Natural killer cell (primary cell): ENCODE measurements around the gene PLLP. TPM values are rescaled to one million over a fixed set of nuclear protein-coding genes. Genes with fewer than 3 reads are reported as not detected.
A peak's percentile ranks its signal among the peaks of the same experiment; 100 is the strongest.

Source experiments
- ATAC-seq, 3 donors: fragments of 150-1000 bp in 2 of 3; fragments of 200-7000 bp in 1 of 3; cut with Tn5 transposase; 1 replicate in 1 of 3; 2 replicates in 2 of 3; pipeline ENCODE4 v1.10.0; 2021; ENCODE audit warnings: mild to moderate bottlenecking in 2 of 3, moderate library complexity in 2 of 3
- DNase-seq, 2 donors: peaks; one replicate each; pipeline versions ENCODE4 v3.0.0 to v3.0.0-alpha.2; 2013 to 2021; ENCODE audit warnings: mixed read lengths in 1 of 2
- H3K27ac ChIP-seq: one replicate; pipeline ENCODE4 v1.5.1; 2013; ENCODE audit warnings: mild to moderate bottlenecking, low read length
- H3K27me3 ChIP-seq: one replicate; pipeline ENCODE4 v1.6.1; 2013; ENCODE audit warnings: low read length; ENCODE audit not compliant: control insufficient read depth, insufficient read depth
- H3K36me3 ChIP-seq: one replicate; pipeline ENCODE4 v1.6.1; 2013; ENCODE audit warnings: low read length; ENCODE audit not compliant: control insufficient read depth, insufficient read depth
- H3K4me1 ChIP-seq: one replicate; pipeline ENCODE4 v1.6.1; 2013; ENCODE audit warnings: low read length; ENCODE audit not compliant: control insufficient read depth, insufficient read depth
- H3K4me3 ChIP-seq: one replicate; pipeline ENCODE4 v1.5.1; 2013; ENCODE audit warnings: low read length
- H3K9me3 ChIP-seq: one replicate; pipeline ENCODE4 v1.6.1; 2013; ENCODE audit warnings: low read length; ENCODE audit not compliant: control insufficient read depth, insufficient read depth
- H3K27ac Mint-ChIP-seq, 2 donors: one replicate each; pipeline ENCODE4 v1.8.0; 2022; ENCODE audit warnings: mild to moderate bottlenecking in 2 of 2, mixed read lengths in 2 of 2, moderate library complexity in 1 of 2
- H3K27me3 Mint-ChIP-seq, 2 donors: one replicate each; pipeline ENCODE4 v1.8.0; 2022; ENCODE audit warnings: low read depth in 2 of 2, mixed read lengths in 2 of 2
- H3K36me3 Mint-ChIP-seq: one replicate; pipeline ENCODE4 v1.8.0; 2022; ENCODE audit warnings: mixed read lengths
- H3K4me1 Mint-ChIP-seq, 2 donors: one replicate each; pipeline ENCODE4 v1.8.0; 2022; ENCODE audit warnings: mixed read lengths in 2 of 2
- H3K4me3 Mint-ChIP-seq: one replicate; pipeline ENCODE4 v1.8.0; 2022; ENCODE audit warnings: mild to moderate bottlenecking, moderate library complexity, mixed read lengths
- H3K9me3 Mint-ChIP-seq, 2 donors: one replicate each; pipeline ENCODE4 v1.8.0; 2022; ENCODE audit warnings: mixed read lengths in 2 of 2
- WGBS: methylation state at CpG from one replicate; pipeline ENCODE4 v1.1.7; 2013; ENCODE audit warnings: missing lambda C conversion rate; ENCODE audit not compliant: insufficient coverage; 5-methylcytosine and 5-hydroxymethylcytosine counted together
- intact Hi-C: fragments of 100-400 bp; cut with micrococcal nuclease; formaldehyde crosslinking; loops from one replicate; pipeline ENCODE4 v1.14.2; 2022
- total RNA-seq, 4 donors: library from RNA; stranded (reverse); fragments of 120-200 nt in 1 of 4; gene quantifications; one replicate each; pipeline versions ENCODE4 v1.2.3 to v1.2.4, GENCODE V29; 2013 to 2022
- TF ChIP-seq, protein P1 (sequence below): fragments of 200-600 bp; IDR thresholded peaks from one replicate; pipeline ENCODE4 v1.8.0; 2022; ENCODE audit warnings: antibody characterized with exemption

Gene PLLP
- total RNA-seq, 3 donors from 2014 or later (not counting 1 experiment from before 2014, with no cell fraction given) = not detected

DNA sequence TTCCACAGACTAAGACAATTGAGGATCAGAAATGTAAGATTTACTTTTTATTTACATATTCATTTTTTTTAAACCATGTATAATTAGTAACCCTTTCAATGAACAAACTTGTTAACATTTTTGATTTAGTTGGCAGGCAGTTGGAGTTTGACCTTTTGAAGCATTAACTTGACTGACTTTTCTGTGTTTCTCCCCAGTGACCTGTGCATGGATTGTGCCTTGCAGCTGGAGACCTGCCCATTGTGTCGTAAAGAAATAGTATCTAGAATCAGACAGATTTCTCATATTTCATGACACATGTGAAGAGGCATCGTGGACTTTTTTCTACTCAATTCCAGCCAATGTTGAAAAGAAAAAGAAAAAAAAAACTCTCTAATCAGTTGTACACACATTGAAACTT, 45.8 kb downstream of the PLLP start:
- Mint-ChIP-seq H3K27me3 (no peaks in the 10 kb centered on the region), H3K4me3 (no peak overlapping the region), H3K27ac (no peak overlapping the region), H3K4me1 (no peaks in the 10 kb centered on the region), H3K9me3 (no peaks in the 10 kb centered on the region), H3K36me3 (peaks cover 25% of the 10 kb centered on the region)
- Histone ChIP-seq H3K4me3 (no peak overlapping the region), H3K27me3 (no peaks in the 10 kb centered on the region), H3K9me3 (no peaks in the 10 kb centered on the region), H3K27ac (no peak overlapping the region), H3K36me3 (peaks cover 35% of the 10 kb centered on the region), H3K4me1 (no peaks in the 10 kb centered on the region)
- TF ChIP-seq, protein P1, sequence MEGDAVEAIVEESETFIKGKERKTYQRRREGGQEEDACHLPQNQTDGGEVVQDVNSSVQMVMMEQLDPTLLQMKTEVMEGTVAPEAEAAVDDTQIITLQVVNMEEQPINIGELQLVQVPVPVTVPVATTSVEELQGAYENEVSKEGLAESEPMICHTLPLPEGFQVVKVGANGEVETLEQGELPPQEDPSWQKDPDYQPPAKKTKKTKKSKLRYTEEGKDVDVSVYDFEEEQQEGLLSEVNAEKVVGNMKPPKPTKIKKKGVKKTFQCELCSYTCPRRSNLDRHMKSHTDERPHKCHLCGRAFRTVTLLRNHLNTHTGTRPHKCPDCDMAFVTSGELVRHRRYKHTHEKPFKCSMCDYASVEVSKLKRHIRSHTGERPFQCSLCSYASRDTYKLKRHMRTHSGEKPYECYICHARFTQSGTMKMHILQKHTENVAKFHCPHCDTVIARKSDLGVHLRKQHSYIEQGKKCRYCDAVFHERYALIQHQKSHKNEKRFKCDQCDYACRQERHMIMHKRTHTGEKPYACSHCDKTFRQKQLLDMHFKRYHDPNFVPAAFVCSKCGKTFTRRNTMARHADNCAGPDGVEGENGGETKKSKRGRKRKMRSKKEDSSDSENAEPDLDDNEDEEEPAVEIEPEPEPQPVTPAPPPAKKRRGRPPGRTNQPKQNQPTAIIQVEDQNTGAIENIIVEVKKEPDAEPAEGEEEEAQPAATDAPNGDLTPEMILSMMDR = no peak
- ATAC-seq = no peak
- intact Hi-C loops = no loop called here
- 86% methylated on average over 2 of the region's 2 CpGs for WGBS
- no peak for DNase-seq

DNA sequence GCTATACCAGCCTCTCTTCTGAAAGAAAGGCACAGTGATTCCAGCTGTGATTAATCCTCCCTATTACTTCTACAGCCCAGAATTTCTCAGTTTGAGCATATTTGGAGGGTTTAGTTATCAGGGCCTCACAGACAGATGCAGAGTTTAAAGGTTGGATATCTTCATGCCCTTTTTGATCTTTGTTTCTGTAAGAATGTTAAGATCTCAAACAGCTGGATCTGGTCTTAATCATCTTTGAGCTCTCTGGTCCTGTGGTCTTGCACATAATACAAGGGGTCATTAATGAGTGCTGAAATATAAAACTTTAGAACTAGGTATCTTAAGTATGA, 48.5 kb downstream of the PLLP start:
- Mint-ChIP-seq H3K9me3 (no peaks in the 10 kb centered on the region), H3K27ac (no peak overlapping the region), H3K4me1 (no peaks in the 10 kb centered on the region), H3K27me3 (no peaks in the 10 kb centered on the region), H3K4me3 (no peak overlapping the region), H3K36me3 (peaks cover 39% of the 10 kb centered on the region)
- intact Hi-C loops = no loop called here
- no peak for ATAC-seq
- peaks cover 56% of the 10 kb centered on the region for H3K36me3 ChIP-seq
- TF ChIP-seq, protein P1 = no peak
- no peaks in the 10 kb centered on the region for H3K4me1 ChIP-seq
- H3K27me3 ChIP-seq = no peaks in the 10 kb centered on the region
- no peak for DNase-seq
- no peak overlapping the region for H3K4me3 ChIP-seq
- no peak overlapping the region for H3K27ac ChIP-seq
- no peaks in the 10 kb centered on the region for H3K9me3 ChIP-seq

DNA sequence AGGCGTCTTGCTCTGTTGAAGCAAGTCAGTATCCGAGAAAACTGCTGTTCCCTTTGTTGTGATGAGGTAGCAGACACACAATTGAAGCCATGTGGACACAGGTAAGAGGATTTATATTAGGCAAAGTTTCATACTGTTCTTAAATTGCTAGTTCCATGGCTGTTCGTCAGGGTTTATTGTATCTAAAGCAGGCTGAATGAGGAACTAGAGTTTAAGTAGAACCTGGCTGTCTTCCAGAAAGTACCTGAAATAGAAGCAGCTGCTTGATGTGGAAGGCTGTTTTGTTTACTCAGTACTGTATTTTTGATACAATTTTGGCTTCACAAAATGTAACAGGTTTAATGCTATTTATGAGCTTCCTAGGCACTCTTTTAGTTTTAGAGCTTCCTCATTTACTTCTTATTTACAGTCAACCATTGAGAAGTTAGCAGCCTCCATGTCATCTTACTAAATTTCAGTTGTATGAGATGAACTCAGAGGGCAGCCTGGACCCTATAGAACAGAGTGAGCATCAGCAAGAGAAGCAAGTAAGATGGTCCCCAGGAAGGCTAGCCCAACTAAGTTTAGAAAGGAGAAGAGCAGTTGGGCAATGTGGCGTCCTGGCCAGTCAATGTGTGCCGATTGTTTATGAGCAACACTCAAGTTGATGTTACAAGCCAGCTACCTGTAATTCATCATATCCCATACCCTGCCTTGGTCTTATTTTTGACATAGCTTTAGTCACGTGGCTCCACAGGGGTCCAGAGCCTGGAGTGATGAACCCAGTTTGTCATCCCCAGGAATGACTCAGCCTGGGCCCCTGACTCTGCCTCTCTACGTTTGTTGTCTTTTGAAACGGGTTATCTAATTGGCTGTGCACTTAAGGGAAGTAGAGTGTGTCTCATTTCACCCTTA, 49.1 kb downstream of the PLLP start:
- Histone ChIP-seq H3K36me3 (peaks cover 61% of the 10 kb centered on the region), H3K4me1 (no peaks in the 10 kb centered on the region), H3K27me3 (no peaks in the 10 kb centered on the region), H3K4me3 (no peak overlapping the region), H3K27ac (peak overlapping the region; percentile 49), H3K9me3 (no peaks in the 10 kb centered on the region)
- ATAC-seq (no peak), DNase-seq (no peak)
- Mint-ChIP-seq H3K4me3 (no peak overlapping the region), H3K36me3 (peaks cover 45% of the 10 kb centered on the region), H3K27me3 (no peaks in the 10 kb centered on the region), H3K4me1 (no peaks in the 10 kb centered on the region), H3K27ac (no peak overlapping the region), H3K9me3 (no peaks in the 10 kb centered on the region)
- TF ChIP-seq, protein P1 = no peak
- intact Hi-C loops = no loop called here
- WGBS = 77% methylated on average over 8 of the region's 8 CpGs

DNA sequence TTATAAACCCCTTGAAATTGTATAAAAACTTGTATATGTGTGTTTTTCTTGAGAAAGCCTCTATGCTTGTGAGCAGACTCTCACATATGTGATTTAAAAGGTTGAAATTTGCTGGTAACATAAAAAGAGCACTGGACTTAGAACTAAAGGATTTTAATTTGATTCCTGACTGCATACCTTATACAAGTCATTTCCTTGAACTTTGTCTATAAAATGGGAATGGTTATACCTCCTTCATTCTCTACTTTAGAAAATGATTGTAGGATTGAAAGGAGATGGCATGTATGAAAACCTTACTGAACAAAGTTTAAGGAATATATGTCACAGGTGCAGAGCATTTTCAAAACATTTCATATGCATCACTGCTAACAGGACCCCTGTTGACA, 49.8 kb downstream of the PLLP start:
- Mint-ChIP-seq H3K4me3 (no peak overlapping the region), H3K4me1 (no peaks in the 10 kb centered on the region), H3K27me3 (no peaks in the 10 kb centered on the region), H3K9me3 (no peaks in the 10 kb centered on the region), H3K27ac (no peak overlapping the region), H3K36me3 (peaks cover 47% of the 10 kb centered on the region)
- no peak for ATAC-seq
- Histone ChIP-seq H3K4me3 (no peak overlapping the region), H3K27me3 (no peaks in the 10 kb centered on the region), H3K36me3 (peaks cover 59% of the 10 kb centered on the region), H3K4me1 (no peaks in the 10 kb centered on the region), H3K9me3 (no peaks in the 10 kb centered on the region), H3K27ac (no peak overlapping the region)
- TF ChIP-seq, protein P1 = no peak
- DNase-seq = no peak
- intact Hi-C loops = no loop called here
